ENCODE results near the gene TLE5.

Gene TLE5

GRCh38 chr19:3059653-3060052 is 2.6 kb downstream of the TLE5 start:
- TF ChIP-seq CTCF (conservative IDR thresholded peaks at IDR 0.05; ENCODE audit: low read length): no peak
- DNase-seq (ENCODE audit: low read depth): no peak
- H3K4me3 ChIP-seq (ENCODE audit: low read length): no peak overlapping the region

GRCh38 chr19:3058821-3059314 is 3.4 kb downstream of the TLE5 start:
- TF ChIP-seq CTCF (conservative IDR thresholded peaks at IDR 0.05; ENCODE audit: low read length): no peak
- H3K4me3 ChIP-seq (ENCODE audit: low read length): no peak overlapping the region
- DNase-seq (ENCODE audit: low read depth): no peak

- TF ChIP-seq CTCF (conservative IDR thresholded peaks at IDR 0.05; ENCODE audit: low read length): no peak
- H3K4me3 ChIP-seq (ENCODE audit: low read length): no peak overlapping the region
- no peak for DNase-seq (ENCODE audit: low read depth)
Measured at GRCh38 chr19:3058009-3058820, 4.1 kb downstream of the TLE5 start.

GRCh38 chr19:3057275-3057714 is 5.0 kb downstream of the TLE5 start:
- no peak overlapping the region for H3K4me3 ChIP-seq (ENCODE audit: low read length)
- TF ChIP-seq CTCF (conservative IDR thresholded peaks at IDR 0.05; ENCODE audit: low read length): no peak
- DNase-seq (ENCODE audit: low read depth): peak; percentile 49

GRCh38 chr19:3056417-3057088 is 5.7 kb downstream of the TLE5 start:
- no peak for DNase-seq (ENCODE audit: low read depth)
- no peak for TF ChIP-seq CTCF (conservative IDR thresholded peaks at IDR 0.05; ENCODE audit: low read length)
- H3K4me3 ChIP-seq (ENCODE audit: low read length): no peak overlapping the region

- no peak overlapping the region for H3K4me3 ChIP-seq (ENCODE audit: low read length)
- no peak for DNase-seq (ENCODE audit: low read depth)
- no peak for TF ChIP-seq CTCF (conservative IDR thresholded peaks at IDR 0.05; ENCODE audit: low read length)
Measured at GRCh38 chr19:3055741-3056416, 6.4 kb downstream of the TLE5 start.

All from AG10803 (cell line).